ENCODE measurements around the gene CLDN12.

Gene CLDN12

DNA sequence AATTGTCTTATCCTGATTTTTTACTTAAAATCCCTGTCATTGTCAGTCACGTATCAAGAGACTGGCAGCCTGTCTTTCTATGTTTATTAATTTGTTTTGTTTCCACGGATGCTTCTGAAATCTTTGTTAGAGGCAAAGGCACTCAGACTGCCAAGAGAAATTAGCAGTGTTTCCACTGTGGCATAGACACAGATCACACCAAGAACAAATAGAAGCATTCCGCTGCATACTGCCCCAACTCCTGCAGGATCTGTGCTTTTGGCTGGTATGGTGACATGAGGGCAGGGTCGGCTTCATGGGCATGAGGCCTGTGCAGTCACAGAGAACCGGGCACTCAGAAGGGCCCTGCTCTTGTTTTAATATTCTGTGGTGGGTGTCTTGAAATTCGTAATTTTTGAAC is 18.4 kb downstream of the CLDN12 start:
- Histone ChIP-seq H3K36me3 (no peaks in the 10 kb centered on the region), H3K27ac (no peak overlapping the region), H3K27me3 (ENCODE audit: insufficient read depth, low read depth, severe bottlenecking) (no peaks in the 10 kb centered on the region), H3K9me3 (ENCODE audit: severe bottlenecking) (no peaks in the 10 kb centered on the region), H3K4me3 (ENCODE audit: low read depth, low read length) (no peak overlapping the region)
- no peak for DNase-seq
- no peak for TF ChIP-seq CTCF (IDR thresholded peaks at IDR 0.05; ENCODE audit: low read depth, low read length)

GRCh38 chr7:90424720-90425119 is 21.5 kb downstream of the CLDN12 start:
- TF ChIP-seq CTCF (IDR thresholded peaks at IDR 0.05; ENCODE audit: low read depth, low read length) = no peak
- DNase-seq = no peak
- no peaks in the 10 kb centered on the region for H3K27me3 ChIP-seq (ENCODE audit: insufficient read depth, low read depth, severe bottlenecking)

DNA sequence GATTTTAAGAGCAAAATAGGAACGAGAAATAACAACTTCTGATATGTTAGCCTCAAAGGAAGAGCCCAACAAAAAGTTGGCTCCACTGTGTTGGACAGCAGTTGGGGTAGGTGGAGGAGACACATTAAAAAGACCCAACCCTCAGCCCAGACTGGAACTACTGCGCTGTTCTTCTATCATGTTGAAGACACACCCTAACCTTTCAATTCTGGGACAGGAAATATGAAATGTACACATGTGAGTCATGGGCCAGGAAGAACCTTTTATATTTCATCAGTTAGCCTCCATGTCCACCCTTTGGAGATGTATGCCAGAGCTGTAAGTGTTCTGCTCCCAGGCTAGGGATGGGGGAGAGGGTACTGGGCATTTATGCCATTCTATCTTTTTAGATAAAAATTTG is 22.1 kb downstream of the CLDN12 start:
- no peak overlapping the region for H3K27ac ChIP-seq
- no peak overlapping the region for H3K4me3 ChIP-seq (ENCODE audit: low read depth, low read length)
- no peaks in the 10 kb centered on the region for H3K9me3 ChIP-seq (ENCODE audit: severe bottlenecking)
- H3K27me3 ChIP-seq (ENCODE audit: insufficient read depth, low read depth, severe bottlenecking) = no peaks in the 10 kb centered on the region
- H3K36me3 ChIP-seq = no peaks in the 10 kb centered on the region
- no peak for TF ChIP-seq CTCF (IDR thresholded peaks at IDR 0.05; ENCODE audit: low read depth, low read length)
- DNase-seq = no peak

More at GRCh38 chr7:90424720-90425119, 21.5 kb downstream of the CLDN12 start:
- H3K4me3 ChIP-seq (ENCODE audit: low read depth, low read length) = no peak overlapping the region
- no peak overlapping the region for H3K27ac ChIP-seq
- no peaks in the 10 kb centered on the region for H3K36me3 ChIP-seq
- no peaks in the 10 kb centered on the region for H3K9me3 ChIP-seq (ENCODE audit: severe bottlenecking)

- TF ChIP-seq CTCF (IDR thresholded peaks at IDR 0.05; ENCODE audit: low read depth, low read length) = no peak
- no peak for DNase-seq
- H3K36me3 ChIP-seq = no peaks in the 10 kb centered on the region
- H3K27me3 ChIP-seq (ENCODE audit: insufficient read depth, low read depth, severe bottlenecking) = no peaks in the 10 kb centered on the region
- peaks cover 7% of the 10 kb centered on the region for H3K9me3 ChIP-seq (ENCODE audit: severe bottlenecking)
- no peak overlapping the region for H3K27ac ChIP-seq
- H3K4me3 ChIP-seq (ENCODE audit: low read depth, low read length) = no peak overlapping the region
These were observed 27.6 kb downstream of the CLDN12 start for GRCh38 chr7:90430614-90431460.

- DNase-seq = no peak
- no peak overlapping the region for H3K4me3 ChIP-seq (ENCODE audit: low read depth, low read length)
- TF ChIP-seq CTCF (IDR thresholded peaks at IDR 0.05; ENCODE audit: low read depth, low read length) = no peak
- peaks cover 7% of the 10 kb centered on the region for H3K9me3 ChIP-seq (ENCODE audit: severe bottlenecking)
- no peaks in the 10 kb centered on the region for H3K36me3 ChIP-seq
- no peaks in the 10 kb centered on the region for H3K27me3 ChIP-seq (ENCODE audit: insufficient read depth, low read depth, severe bottlenecking)
- no peak overlapping the region for H3K27ac ChIP-seq
These were observed 29.5 kb downstream of the CLDN12 start for GRCh38 chr7:90432752-90433151.

- no peaks in the 10 kb centered on the region for H3K27me3 ChIP-seq (ENCODE audit: insufficient read depth, low read depth, severe bottlenecking)
- no peak for DNase-seq
- H3K4me3 ChIP-seq (ENCODE audit: low read depth, low read length) = no peak overlapping the region
- peaks cover 7% of the 10 kb centered on the region for H3K9me3 ChIP-seq (ENCODE audit: severe bottlenecking)
- no peaks in the 10 kb centered on the region for H3K36me3 ChIP-seq
- TF ChIP-seq CTCF (IDR thresholded peaks at IDR 0.05; ENCODE audit: low read depth, low read length) = no peak
- no peak overlapping the region for H3K27ac ChIP-seq
These were observed 30.0 kb downstream of the CLDN12 start for GRCh38 chr7:90433221-90433620.
